WTC11 (cell line): ENCODE measurements around the gene TRAF2. TPM values are rescaled to one million over a fixed set of nuclear protein-coding genes. Genes with fewer than 3 reads are reported as not detected.

Experiments used
- ATAC-seq: fragments of 200-7000 bp; cut with Tn5 transposase; 2 replicates; pipeline ENCODE4 v1.10.0; 2021; ENCODE audit warnings: mild to moderate bottlenecking, moderate library complexity
- CTCF ChIA-PET: fragments of 300-600 bp; sonication (Branson Sonifier 250); formaldehyde crosslinking; loops from one replicate; lab custom pipeline; 2021; ENCODE audit warnings: antibody characterized with exemption; lab: Charles Lee
- POLR2A ChIA-PET: fragments of 350-600 bp; sonication (Branson Sonifier 250); formaldehyde crosslinking; loops from one replicate; lab custom pipeline; 2021; ENCODE audit warnings: antibody characterized with exemption; lab: Charles Lee
- DNase-seq: peaks from one replicate; pipeline ENCODE4 v3.0.0; 2021; ENCODE audit warnings: low spot score
- H3K27ac Mint-ChIP-seq: 2 replicates; pipeline ENCODE4 v1.8.0; 2021; ENCODE audit warnings: mixed read lengths
- H3K27me3 Mint-ChIP-seq: 2 replicates; pipeline ENCODE4 v1.8.0; 2021; ENCODE audit warnings: low read depth, mild to moderate bottlenecking, moderate library complexity, mixed read lengths
- H3K36me3 Mint-ChIP-seq: 2 replicates; pipeline ENCODE4 v1.8.0; 2021; ENCODE audit warnings: mixed read lengths
- H3K4me1 Mint-ChIP-seq: 2 replicates; pipeline ENCODE4 v1.8.0; 2022; ENCODE audit warnings: mixed read lengths
- H3K4me3 Mint-ChIP-seq: 2 replicates; pipeline ENCODE4 v1.8.0; 2021; ENCODE audit warnings: mild to moderate bottlenecking, moderate library complexity, mixed read lengths
- H3K9me3 Mint-ChIP-seq: 2 replicates; pipeline ENCODE4 v1.8.0; 2021; ENCODE audit warnings: mixed read lengths
- ATF1 ChIP-seq: sonication (generic); formaldehyde crosslinking; IDR thresholded peaks from 2 replicates; pipeline ENCODE4 v1.8.1; 2023; ENCODE audit warnings: mild to moderate bottlenecking, moderate library complexity, missing genetic modification reagents
- CBFB ChIP-seq: sonication (generic); formaldehyde crosslinking; IDR thresholded peaks from 2 replicates; pipeline ENCODE4 v1.8.1; 2022; ENCODE audit warnings: mild to moderate bottlenecking, low read depth, missing genetic modification reagents
- CREM ChIP-seq: sonication (generic); formaldehyde crosslinking; IDR thresholded peaks from 2 replicates; pipeline ENCODE4 v1.8.1; 2022; ENCODE audit warnings: mild to moderate bottlenecking, missing genetic modification reagents, moderate library complexity
- ELF4 ChIP-seq: sonication (generic); formaldehyde crosslinking; IDR thresholded peaks from 2 replicates; pipeline ENCODE4 v1.8.1; 2022; ENCODE audit warnings: low read depth, mild to moderate bottlenecking, moderate library complexity, missing genetic modification reagents
- EMX1 ChIP-seq: fragments of 250-450 bp; sonication (Bioruptor Pico); IDR thresholded peaks from 2 replicates; pipeline ENCODE4 v1.8.0; 2021; ENCODE audit warnings: mild to moderate bottlenecking
- FOXJ3 ChIP-seq: sonication (generic); formaldehyde crosslinking; IDR thresholded peaks from 2 replicates; pipeline ENCODE4 v1.9.0; 2021; ENCODE audit warnings: missing genetic modification reagents, mild to moderate bottlenecking, borderline replicate concordance
- GABPB1 ChIP-seq: sonication (generic); formaldehyde crosslinking; IDR thresholded peaks from 2 replicates; pipeline ENCODE4 v1.8.1; 2023; ENCODE audit warnings: mild to moderate bottlenecking, missing genetic modification reagents
- NR3C1 ChIP-seq: sonication (generic); formaldehyde crosslinking; conservative IDR thresholded peaks from 2 replicates; pipeline ENCODE4 v1.8.1; 2023; ENCODE audit warnings: low read depth, mild to moderate bottlenecking, missing genetic modification reagents
- RELA ChIP-seq: sonication (generic); formaldehyde crosslinking; IDR thresholded peaks from 2 replicates; pipeline ENCODE4 v1.8.1; 2022; ENCODE audit warnings: missing genetic modification reagents, mild to moderate bottlenecking, borderline replicate concordance
- SOX15 ChIP-seq: fragments of 250-450 bp; sonication (Bioruptor Pico); IDR thresholded peaks from 2 replicates; pipeline ENCODE4 v1.9.0; 2021; ENCODE audit warnings: mild to moderate bottlenecking
- TCF7 ChIP-seq: sonication (generic); formaldehyde crosslinking; IDR thresholded peaks from 2 replicates; pipeline ENCODE4 v1.8.0; 2022; ENCODE audit warnings: mild to moderate bottlenecking, low read depth, missing genetic modification reagents, moderate library complexity
- TEAD1 ChIP-seq: sonication (generic); formaldehyde crosslinking; IDR thresholded peaks from 2 replicates; pipeline ENCODE4 v1.8.0; 2022; ENCODE audit warnings: mild to moderate bottlenecking, missing genetic modification reagents
- ZNF138 ChIP-seq: sonication (generic); formaldehyde crosslinking; conservative IDR thresholded peaks from 2 replicates; pipeline ENCODE4 v1.8.1; 2022; ENCODE audit warnings: mild to moderate bottlenecking, moderate library complexity, missing genetic modification reagents
- ZNF219 ChIP-seq: sonication (generic); formaldehyde crosslinking; IDR thresholded peaks from 2 replicates; pipeline ENCODE4 v1.8.0; 2023; ENCODE audit warnings: missing genetic modification reagents, mild to moderate bottlenecking, borderline replicate concordance
- total RNA-seq: library from RNA; stranded (reverse); gene quantifications from 3 replicates; pipeline ENCODE4 v1.2.3, GENCODE V29; 2021
- TF ChIP-seq, protein P1 (sequence below): sonication (generic); formaldehyde crosslinking; IDR thresholded peaks from 2 replicates; pipeline ENCODE4 v1.8.0; 2022; ENCODE audit warnings: mild to moderate bottlenecking, missing genetic modification reagents
- TF ChIP-seq, protein P2 (sequence below): sonication (generic); formaldehyde crosslinking; IDR thresholded peaks from 2 replicates; pipeline ENCODE4 v1.8.0; 2022; ENCODE audit warnings: mild to moderate bottlenecking, missing genetic modification reagents
- TF ChIP-seq, protein P3 (sequence below): fragments of 250-450 bp; sonication (Bioruptor Pico); conservative IDR thresholded peaks from 2 replicates; pipeline ENCODE4 v1.9.0; 2021; ENCODE audit warnings: mild to moderate bottlenecking
- TF ChIP-seq, protein P4 (sequence below): sonication (generic); formaldehyde crosslinking; IDR thresholded peaks from 2 replicates; pipeline ENCODE4 v1.8.1; 2023; ENCODE audit warnings: mild to moderate bottlenecking, missing genetic modification reagents, moderate library complexity
- TF ChIP-seq, protein P5 (sequence below): fragments of 200-600 bp; IDR thresholded peaks from 2 replicates; pipeline ENCODE4 v1.8.0; 2022; ENCODE audit warnings: antibody characterized with exemption
- TF ChIP-seq, protein P6 (sequence below): fragments of 250-450 bp; sonication (Bioruptor Pico); IDR thresholded peaks from 2 replicates; pipeline ENCODE4 v1.9.0; 2021; ENCODE audit warnings: mild to moderate bottlenecking
- TF ChIP-seq, protein P7 (sequence below): sonication (generic); formaldehyde crosslinking; IDR thresholded peaks from 2 replicates; pipeline ENCODE4 v1.8.1; 2023; ENCODE audit warnings: mild to moderate bottlenecking, moderate library complexity, missing genetic modification reagents

TRAF2 gene
- total RNA-seq, 1 experiment from 2014 or later = 55.0 TPM

DNA sequence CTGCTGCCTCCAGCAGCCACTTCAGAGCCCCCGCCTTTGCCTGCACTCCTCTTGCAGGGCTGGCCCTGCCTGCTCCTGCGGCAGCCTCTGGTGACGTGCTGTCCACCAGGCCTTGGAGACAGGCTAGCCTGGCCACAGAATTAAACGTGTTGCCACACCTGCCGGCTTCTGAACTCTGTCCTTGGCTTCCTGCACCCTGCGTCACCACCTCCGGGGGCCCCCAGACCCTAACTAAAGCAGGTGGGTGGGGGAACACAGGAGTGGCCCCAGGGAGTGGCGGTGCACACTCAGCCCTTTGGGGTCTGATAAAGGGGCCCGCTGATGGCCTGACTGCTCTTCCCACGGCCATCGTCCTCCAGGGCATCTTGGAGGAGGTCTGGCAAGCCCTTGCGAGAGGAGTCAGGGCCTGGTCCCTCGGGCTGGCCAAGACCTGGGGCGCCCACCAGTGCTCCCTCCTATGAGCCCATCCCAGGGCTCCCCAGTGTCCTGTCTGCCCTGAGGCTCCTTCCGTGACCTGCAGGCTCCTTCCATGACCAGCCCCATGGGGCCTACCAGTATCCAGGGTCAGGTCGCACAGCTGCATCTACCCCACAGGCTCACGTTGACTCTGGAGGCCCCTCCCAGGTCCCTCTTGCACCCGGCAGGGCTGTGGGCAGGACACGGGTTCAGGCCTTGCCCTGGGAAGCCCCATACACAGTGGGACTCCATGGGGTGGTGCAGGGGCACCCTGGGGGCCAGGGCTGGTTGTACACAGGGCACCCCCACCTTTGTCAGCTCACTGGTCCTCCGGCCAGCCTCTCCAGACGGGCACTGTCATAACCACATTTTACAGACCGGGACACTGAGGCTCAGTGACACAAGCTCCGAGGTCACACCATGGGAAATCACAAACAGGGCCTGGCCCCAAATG lies 35.2 kb upstream of the TRAF2 start (continued):
- TF ChIP-seq, protein P1, sequence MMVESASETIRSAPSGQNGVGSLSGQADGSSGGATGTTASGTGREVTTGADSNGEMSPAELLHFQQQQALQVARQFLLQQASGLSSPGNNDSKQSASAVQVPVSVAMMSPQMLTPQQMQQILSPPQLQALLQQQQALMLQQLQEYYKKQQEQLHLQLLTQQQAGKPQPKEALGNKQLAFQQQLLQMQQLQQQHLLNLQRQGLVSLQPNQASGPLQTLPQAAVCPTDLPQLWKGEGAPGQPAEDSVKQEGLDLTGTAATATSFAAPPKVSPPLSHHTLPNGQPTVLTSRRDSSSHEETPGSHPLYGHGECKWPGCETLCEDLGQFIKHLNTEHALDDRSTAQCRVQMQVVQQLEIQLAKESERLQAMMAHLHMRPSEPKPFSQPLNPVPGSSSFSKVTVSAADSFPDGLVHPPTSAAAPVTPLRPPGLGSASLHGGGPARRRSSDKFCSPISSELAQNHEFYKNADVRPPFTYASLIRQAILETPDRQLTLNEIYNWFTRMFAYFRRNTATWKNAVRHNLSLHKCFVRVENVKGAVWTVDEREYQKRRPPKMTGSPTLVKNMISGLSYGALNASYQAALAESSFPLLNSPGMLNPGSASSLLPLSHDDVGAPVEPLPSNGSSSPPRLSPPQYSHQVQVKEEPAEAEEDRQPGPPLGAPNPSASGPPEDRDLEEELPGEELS = no peak
- TF ChIP-seq CBFB (CRISPR knock-in tag) (no peak), NR3C1 (CRISPR knock-in tag) (no peak), ZNF219 (CRISPR knock-in tag) (no peak), TEAD1 (CRISPR knock-in tag) (no peak), FOXJ3 (no peak), EMX1 (CRISPR knock-in tag) (no peak)

DNA sequence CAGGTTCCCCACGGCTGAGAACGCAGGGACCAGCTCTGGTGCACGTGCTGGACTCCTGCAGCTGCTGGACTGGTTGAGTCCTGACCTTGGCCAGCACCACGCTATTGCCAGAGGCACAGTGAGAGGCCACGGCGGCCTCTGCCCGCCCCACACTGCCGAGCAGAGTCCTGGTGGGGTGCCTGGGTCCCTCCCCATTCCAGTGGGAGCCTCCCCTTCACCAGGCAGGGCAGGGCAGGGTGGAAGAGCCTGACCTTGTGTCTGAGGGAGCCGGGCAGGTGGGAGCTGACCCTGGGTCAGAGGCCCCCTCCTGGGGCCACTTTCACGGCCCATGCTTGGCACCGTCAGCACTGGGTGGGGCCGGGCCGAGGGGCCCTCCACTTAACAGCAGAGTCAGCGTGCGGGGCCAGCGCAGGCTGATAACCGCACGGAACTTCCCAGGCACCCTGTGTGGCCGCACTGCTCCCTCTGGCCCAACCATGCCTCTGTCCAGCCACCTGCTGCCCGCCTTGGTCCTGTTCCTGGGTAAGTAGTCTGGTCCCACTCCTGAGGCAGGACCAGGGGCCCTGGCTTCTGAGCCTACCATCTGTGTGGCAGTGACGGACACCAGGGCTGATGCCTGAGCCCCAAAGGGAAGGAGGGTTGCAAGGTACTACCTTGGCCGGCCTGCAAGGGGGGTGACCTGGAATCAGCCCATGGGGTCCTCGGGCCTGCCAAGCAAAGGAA lies 34.2 kb upstream of the TRAF2 start, which contains the start of gene MAMDC4:
MAMDC4 (plus strand) TSS at position 406 of the 723 bp plus-strand sequence; CDS start at position 477, 71 bp downstream.
- H3K27me3 Mint-ChIP-seq = no peaks in the 10 kb centered on the region
- ChIA-PET CTCF (no interaction called here), POLR2A (interaction anchor here (0.8 to 1.0 kb wide), 2 partner anchors 8 to 10 kb away, joined by 3 read pairs; no protein-coding TSS in a partner anchor)
- no peak within 1 kb of the TSS for H3K4me3 Mint-ChIP-seq
- TF ChIP-seq ATF1 (no peak), TEAD1 (CRISPR knock-in tag) (no peak), GABPB1 (CRISPR knock-in tag) (no peak), TCF7 (CRISPR knock-in tag) (no peak), CBFB (CRISPR knock-in tag) (no peak), CREM (CRISPR knock-in tag) (no peak), ZNF138 (no peak), SOX15 (no peak), ELF4 (CRISPR knock-in tag) (no peak), RELA (no peak)
- TF ChIP-seq, protein P2, sequence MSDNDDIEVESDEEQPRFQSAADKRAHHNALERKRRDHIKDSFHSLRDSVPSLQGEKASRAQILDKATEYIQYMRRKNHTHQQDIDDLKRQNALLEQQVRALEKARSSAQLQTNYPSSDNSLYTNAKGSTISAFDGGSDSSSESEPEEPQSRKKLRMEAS (CRISPR knock-in tag) = no peak
- TF ChIP-seq, protein P3, sequence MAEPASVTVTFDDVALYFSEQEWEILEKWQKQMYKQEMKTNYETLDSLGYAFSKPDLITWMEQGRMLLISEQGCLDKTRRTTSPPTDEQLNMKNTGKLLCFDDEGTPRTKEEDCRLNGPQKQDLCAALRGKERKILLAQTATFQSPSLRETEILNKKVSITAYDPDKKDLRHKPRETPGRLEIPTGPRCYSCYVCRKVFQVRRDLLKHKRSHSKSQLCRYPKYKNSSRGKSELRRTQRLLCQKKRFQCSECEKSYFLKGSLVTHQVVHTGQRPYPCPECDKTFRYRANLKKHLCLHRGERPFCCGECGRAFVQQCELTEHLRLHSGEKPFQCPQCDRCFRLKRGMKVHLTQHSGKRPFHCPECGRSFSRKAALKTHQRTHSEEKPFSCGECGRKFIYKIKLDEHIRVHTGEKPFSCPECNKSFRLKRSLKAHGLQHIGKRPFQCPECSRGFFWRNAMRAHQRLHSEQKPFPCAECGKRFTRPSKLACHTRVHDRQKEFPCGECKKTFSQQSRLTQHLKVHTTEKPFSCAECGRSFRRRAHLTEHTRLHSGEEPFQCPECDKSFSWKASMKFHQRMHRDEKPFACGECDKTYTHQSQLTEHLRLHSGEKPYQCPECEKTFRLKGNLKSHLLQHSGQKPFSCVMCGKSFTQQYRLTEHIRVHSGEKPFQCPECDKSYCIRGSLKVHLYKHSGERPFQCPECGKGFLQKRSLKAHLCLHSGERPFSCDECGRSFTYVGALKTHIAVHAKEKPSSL (CRISPR knock-in tag) = no peak
- TF ChIP-seq, protein P4, sequence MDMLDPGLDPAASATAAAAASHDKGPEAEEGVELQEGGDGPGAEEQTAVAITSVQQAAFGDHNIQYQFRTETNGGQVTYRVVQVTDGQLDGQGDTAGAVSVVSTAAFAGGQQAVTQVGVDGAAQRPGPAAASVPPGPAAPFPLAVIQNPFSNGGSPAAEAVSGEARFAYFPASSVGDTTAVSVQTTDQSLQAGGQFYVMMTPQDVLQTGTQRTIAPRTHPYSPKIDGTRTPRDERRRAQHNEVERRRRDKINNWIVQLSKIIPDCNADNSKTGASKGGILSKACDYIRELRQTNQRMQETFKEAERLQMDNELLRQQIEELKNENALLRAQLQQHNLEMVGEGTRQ (CRISPR knock-in tag) = no peak
- TF ChIP-seq, protein P5, sequence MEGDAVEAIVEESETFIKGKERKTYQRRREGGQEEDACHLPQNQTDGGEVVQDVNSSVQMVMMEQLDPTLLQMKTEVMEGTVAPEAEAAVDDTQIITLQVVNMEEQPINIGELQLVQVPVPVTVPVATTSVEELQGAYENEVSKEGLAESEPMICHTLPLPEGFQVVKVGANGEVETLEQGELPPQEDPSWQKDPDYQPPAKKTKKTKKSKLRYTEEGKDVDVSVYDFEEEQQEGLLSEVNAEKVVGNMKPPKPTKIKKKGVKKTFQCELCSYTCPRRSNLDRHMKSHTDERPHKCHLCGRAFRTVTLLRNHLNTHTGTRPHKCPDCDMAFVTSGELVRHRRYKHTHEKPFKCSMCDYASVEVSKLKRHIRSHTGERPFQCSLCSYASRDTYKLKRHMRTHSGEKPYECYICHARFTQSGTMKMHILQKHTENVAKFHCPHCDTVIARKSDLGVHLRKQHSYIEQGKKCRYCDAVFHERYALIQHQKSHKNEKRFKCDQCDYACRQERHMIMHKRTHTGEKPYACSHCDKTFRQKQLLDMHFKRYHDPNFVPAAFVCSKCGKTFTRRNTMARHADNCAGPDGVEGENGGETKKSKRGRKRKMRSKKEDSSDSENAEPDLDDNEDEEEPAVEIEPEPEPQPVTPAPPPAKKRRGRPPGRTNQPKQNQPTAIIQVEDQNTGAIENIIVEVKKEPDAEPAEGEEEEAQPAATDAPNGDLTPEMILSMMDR = no peak
- TF ChIP-seq, protein P6, sequence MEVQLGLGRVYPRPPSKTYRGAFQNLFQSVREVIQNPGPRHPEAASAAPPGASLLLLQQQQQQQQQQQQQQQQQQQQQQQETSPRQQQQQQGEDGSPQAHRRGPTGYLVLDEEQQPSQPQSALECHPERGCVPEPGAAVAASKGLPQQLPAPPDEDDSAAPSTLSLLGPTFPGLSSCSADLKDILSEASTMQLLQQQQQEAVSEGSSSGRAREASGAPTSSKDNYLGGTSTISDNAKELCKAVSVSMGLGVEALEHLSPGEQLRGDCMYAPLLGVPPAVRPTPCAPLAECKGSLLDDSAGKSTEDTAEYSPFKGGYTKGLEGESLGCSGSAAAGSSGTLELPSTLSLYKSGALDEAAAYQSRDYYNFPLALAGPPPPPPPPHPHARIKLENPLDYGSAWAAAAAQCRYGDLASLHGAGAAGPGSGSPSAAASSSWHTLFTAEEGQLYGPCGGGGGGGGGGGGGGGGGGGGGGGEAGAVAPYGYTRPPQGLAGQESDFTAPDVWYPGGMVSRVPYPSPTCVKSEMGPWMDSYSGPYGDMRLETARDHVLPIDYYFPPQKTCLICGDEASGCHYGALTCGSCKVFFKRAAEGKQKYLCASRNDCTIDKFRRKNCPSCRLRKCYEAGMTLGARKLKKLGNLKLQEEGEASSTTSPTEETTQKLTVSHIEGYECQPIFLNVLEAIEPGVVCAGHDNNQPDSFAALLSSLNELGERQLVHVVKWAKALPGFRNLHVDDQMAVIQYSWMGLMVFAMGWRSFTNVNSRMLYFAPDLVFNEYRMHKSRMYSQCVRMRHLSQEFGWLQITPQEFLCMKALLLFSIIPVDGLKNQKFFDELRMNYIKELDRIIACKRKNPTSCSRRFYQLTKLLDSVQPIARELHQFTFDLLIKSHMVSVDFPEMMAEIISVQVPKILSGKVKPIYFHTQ (CRISPR knock-in tag) = no peak
- TF ChIP-seq, protein P7, sequence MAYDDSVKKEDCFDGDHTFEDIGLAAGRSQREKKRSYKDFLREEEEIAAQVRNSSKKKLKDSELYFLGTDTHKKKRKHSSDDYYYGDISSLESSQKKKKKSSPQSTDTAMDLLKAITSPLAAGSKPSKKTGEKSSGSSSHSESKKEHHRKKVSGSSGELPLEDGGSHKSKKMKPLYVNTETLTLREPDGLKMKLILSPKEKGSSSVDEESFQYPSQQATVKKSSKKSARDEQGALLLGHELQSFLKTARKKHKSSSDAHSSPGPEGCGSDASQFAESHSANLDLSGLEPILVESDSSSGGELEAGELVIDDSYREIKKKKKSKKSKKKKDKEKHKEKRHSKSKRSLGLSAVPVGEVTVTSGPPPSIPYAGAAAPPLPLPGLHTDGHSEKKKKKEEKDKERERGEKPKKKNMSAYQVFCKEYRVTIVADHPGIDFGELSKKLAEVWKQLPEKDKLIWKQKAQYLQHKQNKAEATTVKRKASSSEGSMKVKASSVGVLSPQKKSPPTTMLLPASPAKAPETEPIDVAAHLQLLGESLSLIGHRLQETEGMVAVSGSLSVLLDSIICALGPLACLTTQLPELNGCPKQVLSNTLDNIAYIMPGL (CRISPR knock-in tag) = no peak
- H3K27ac Mint-ChIP-seq = no peak within 1 kb of the TSS
- no peaks in the 10 kb centered on the region for H3K9me3 Mint-ChIP-seq
- H3K36me3 Mint-ChIP-seq = peaks cover 2% of the 10 kb centered on the region; the same call in 1 of the 2 replicates
- peaks cover 4% of the 10 kb centered on the region for H3K4me1 Mint-ChIP-seq
- DNase-seq (no peak), ATAC-seq (no peak)
